BE2C (cell line): ENCODE results near the gene SPIRE2.

Source experiments
- DNase-seq: peaks from one replicate; pipeline ENCODE4 v3.0.0-alpha.2; 2020
- H3K27me3 ChIP-seq: fragments of 250-450 bp; sonication (Bioruptor Pico); 2 replicates; pipeline ENCODE4 v1.5.1; 2020; ENCODE audit warnings: mild to moderate bottlenecking
- H3K36me3 ChIP-seq: fragments of 250-450 bp; sonication (Bioruptor Pico); 2 replicates; pipeline ENCODE4 v1.5.1; 2020; ENCODE audit warnings: mild to moderate bottlenecking
- H3K4me1 ChIP-seq: fragments of 250-450 bp; sonication (Bioruptor Pico); 2 replicates; pipeline ENCODE4 v1.5.1; 2020
- H3K4me3 ChIP-seq: 2 replicates; pipeline ENCODE4 v1.5.1; 2011; ENCODE audit warnings: low read depth, low read length
- H3K9me3 ChIP-seq: fragments of 250-450 bp; sonication (Bioruptor Pico); 2 replicates; pipeline ENCODE4 v1.5.1; 2020
- CTCF ChIP-seq: IDR thresholded peaks from 2 replicates; pipeline ENCODE4 v1.5.1; 2012; ENCODE audit warnings: mild to moderate bottlenecking, low read depth, low read length

Gene SPIRE2

GRCh38 chr16:89845417-89845816 is 17.1 kb downstream of the SPIRE2 start:
- no peak for DNase-seq
- H3K4me3 ChIP-seq: no peak overlapping the region
- H3K9me3 ChIP-seq: no peaks in the 10 kb centered on the region
- H3K27me3 ChIP-seq: no peaks in the 10 kb centered on the region
- peaks cover 19% of the 10 kb centered on the region for H3K4me1 ChIP-seq
- TF ChIP-seq CTCF: no peak
- no peaks in the 10 kb centered on the region for H3K36me3 ChIP-seq

GRCh38 chr16:89847051-89847939 is 19.0 kb downstream of the SPIRE2 start:
- H3K36me3 ChIP-seq: no peaks in the 10 kb centered on the region
- no peak for TF ChIP-seq CTCF
- no peak for DNase-seq
- peaks cover 18% of the 10 kb centered on the region for H3K4me1 ChIP-seq
- no peaks in the 10 kb centered on the region for H3K27me3 ChIP-seq
- H3K9me3 ChIP-seq: no peaks in the 10 kb centered on the region
- H3K4me3 ChIP-seq: no peak overlapping the region

- DNase-seq: no peak
- no peak overlapping the region for H3K4me3 ChIP-seq
- no peak for TF ChIP-seq CTCF
- H3K9me3 ChIP-seq: no peaks in the 10 kb centered on the region
- H3K4me1 ChIP-seq: peaks cover 13% of the 10 kb centered on the region
- H3K27me3 ChIP-seq: no peaks in the 10 kb centered on the region
- H3K36me3 ChIP-seq: no peaks in the 10 kb centered on the region
Measured at GRCh38 chr16:89847940-89848297, 19.6 kb downstream of the SPIRE2 start.

- no peak for TF ChIP-seq CTCF
- Histone ChIP-seq H3K36me3 (no peaks in the 10 kb centered on the region), H3K4me1 (peaks cover 9% of the 10 kb centered on the region), H3K9me3 (no peaks in the 10 kb centered on the region), H3K27me3 (no peaks in the 10 kb centered on the region), H3K4me3 (no peak overlapping the region)
- no peak for DNase-seq
Measured at GRCh38 chr16:89848974-89849373, 20.7 kb downstream of the SPIRE2 start.

GRCh38 chr16:89853306-89853993 is 25.2 kb downstream of the SPIRE2 start:
- no peaks in the 10 kb centered on the region for H3K27me3 ChIP-seq
- H3K4me3 ChIP-seq: no peak overlapping the region
- no peaks in the 10 kb centered on the region for H3K9me3 ChIP-seq
- H3K36me3 ChIP-seq: no peaks in the 10 kb centered on the region
- no peak for TF ChIP-seq CTCF
- DNase-seq: no peak
- H3K4me1 ChIP-seq: no peaks in the 10 kb centered on the region

- Histone ChIP-seq H3K4me3 (no peak overlapping the region), H3K27me3 (no peaks in the 10 kb centered on the region), H3K36me3 (no peaks in the 10 kb centered on the region), H3K9me3 (no peaks in the 10 kb centered on the region), H3K4me1 (no peaks in the 10 kb centered on the region)
- DNase-seq: no peak
- TF ChIP-seq CTCF: no peak
Measured at GRCh38 chr16:89855301-89855945, 27.1 kb downstream of the SPIRE2 start.
